IMR-90 (cell line): ENCODE measurements around the gene LCE1D. TPM values are rescaled to one million over a fixed set of nuclear protein-coding genes. Genes with fewer than 3 reads are reported as not detected.

Experiments
- ATAC-seq: fragments of 200-7000 bp; cut with Tn5 transposase; 2 replicates; pipeline ENCODE4 v1.9.1; 2020; ENCODE audit warnings: low read depth, mild to moderate bottlenecking, moderate library complexity
- BruUV-seq: library from RNA; stranded (reverse); fragments of 400-500 nt; replicated peaks from 2 replicates; lab custom pipeline; 2021; lab: Mats Ljungman, UMichigan
- CTCF ChIA-PET: fragments of 300-600 bp; formaldehyde crosslinking; extraction: SDS; loops from one replicate; lab custom pipeline; 2021; ENCODE audit warnings: antibody characterized with exemption; lab: Yijun Ruan, JAX
- POLR2A ChIA-PET: fragments of 300-600 bp; sonication (Branson Sonifier 250); formaldehyde crosslinking; loops from one replicate; lab custom pipeline; 2022; ENCODE audit warnings: antibody characterized with exemption; ENCODE audit not compliant: unreplicated experiment; lab: Charles Lee
- DNase-seq: peaks from one replicate; pipeline ENCODE4 v3.0.0; 2013
- H2AFZ ChIP-seq: replicated peaks from 2 replicates; pipeline ENCODE3; 2013; ENCODE audit warnings: low read length, mild to moderate bottlenecking; ENCODE audit not compliant: poor library complexity
- H2AK5ac ChIP-seq: 2 replicates; pipeline ENCODE4 v1.6.1; 2013; ENCODE audit warnings: low read depth, low read length, inconsistent platforms
- H2AK9ac ChIP-seq: replicated peaks from 2 replicates; pipeline ENCODE3; 2013; ENCODE audit warnings: mild to moderate bottlenecking, low read depth, low read length, moderate library complexity; ENCODE audit not compliant: poor library complexity
- H2BK120ac ChIP-seq: 2 replicates; pipeline ENCODE4 v1.6.1; 2013; ENCODE audit warnings: low read depth, low read length, inconsistent platforms
- H2BK15ac ChIP-seq: 3 replicates; pipeline ENCODE4 v1.6.1; 2013; ENCODE audit warnings: low read depth, low read length, inconsistent platforms
- H2BK20ac ChIP-seq: 2 replicates; pipeline ENCODE4 v1.6.1; 2013; ENCODE audit warnings: low read depth, mild to moderate bottlenecking, inconsistent platforms, low read length, moderate library complexity
- H2BK5ac ChIP-seq: 2 replicates; pipeline ENCODE4 v1.6.1; 2013; ENCODE audit warnings: mild to moderate bottlenecking, low read depth, low read length, inconsistent platforms; ENCODE audit not compliant: poor library complexity, severe bottlenecking
- H3K14ac ChIP-seq: replicated peaks from 2 replicates; pipeline ENCODE4 v1.6.1; 2013; ENCODE audit warnings: low read depth, low read length, inconsistent platforms
- H3K18ac ChIP-seq: 2 replicates; pipeline ENCODE4 v1.6.1; 2013; ENCODE audit warnings: low read depth, low read length, control low read depth
- H3K23ac ChIP-seq: 2 replicates; pipeline ENCODE4 v1.6.1; 2013; ENCODE audit warnings: low read depth, low read length, inconsistent platforms
- H3K27ac ChIP-seq: 2 replicates; pipeline ENCODE4 v1.5.1; 2013; ENCODE audit warnings: mild to moderate bottlenecking, control low read depth, low read length; ENCODE audit not compliant: insufficient read depth
- H3K27me3 ChIP-seq: 2 replicates; pipeline ENCODE4 v1.6.1; 2013; ENCODE audit warnings: low read length; ENCODE audit not compliant: control insufficient read depth, insufficient read depth
- H3K36me3 ChIP-seq: 2 replicates; pipeline ENCODE4 v1.6.1; 2013; ENCODE audit warnings: low read length, mixed read lengths; ENCODE audit not compliant: control insufficient read depth, insufficient read depth
- H3K4ac ChIP-seq: 2 replicates; pipeline ENCODE4 v1.6.1; 2013; ENCODE audit warnings: low read depth, low read length, inconsistent platforms
- H3K4me1 ChIP-seq: 2 replicates; pipeline ENCODE4 v1.6.1; 2013; ENCODE audit warnings: low read length, mixed read lengths; ENCODE audit not compliant: control insufficient read depth, insufficient read depth
- H3K4me2 ChIP-seq: 2 replicates; pipeline ENCODE4 v1.6.1; 2013; ENCODE audit warnings: low read depth, mild to moderate bottlenecking, control low read depth, low read length, moderate library complexity
- H3K4me3 ChIP-seq: 2 replicates; pipeline ENCODE4 v1.5.1; 2013; ENCODE audit warnings: low read depth, mild to moderate bottlenecking, control low read depth, low read length, moderate library complexity; ENCODE audit not compliant: insufficient read depth
- H3K56ac ChIP-seq: 2 replicates; pipeline ENCODE4 v1.6.1; 2013; ENCODE audit warnings: low read length, inconsistent platforms; ENCODE audit not compliant: insufficient read depth; ENCODE audit errors: extremely low read depth
- H3K79me1 ChIP-seq, 2 experiments: 2 replicates each; pipeline ENCODE4 v1.6.1; 2013; ENCODE audit warnings: low read length in 2 of 2, inconsistent platforms in 1 of 2, low read depth in 1 of 2
- H3K9ac ChIP-seq: 2 replicates; pipeline ENCODE4 v1.6.1; 2013; ENCODE audit warnings: low read depth, low read length, control low read depth
- H3K9me1 ChIP-seq: 2 replicates; pipeline ENCODE4 v1.6.1; 2013; ENCODE audit warnings: low read length, inconsistent platforms; ENCODE audit not compliant: insufficient read depth
- H3K9me3 ChIP-seq: 2 replicates; pipeline ENCODE4 v1.6.1; 2013; ENCODE audit warnings: low read length; ENCODE audit not compliant: control insufficient read depth, insufficient read depth
- H4K20me1 ChIP-seq: 2 replicates; pipeline ENCODE4 v1.6.1; 2013; ENCODE audit warnings: low read length, inconsistent platforms; ENCODE audit not compliant: insufficient read depth
- H4K5ac ChIP-seq: 2 replicates; pipeline ENCODE4 v1.6.1; 2013; ENCODE audit warnings: mild to moderate bottlenecking, low read depth, low read length, control low read depth
- H4K8ac ChIP-seq, 2 experiments: 2 replicates each; pipeline ENCODE4 v1.6.1; 2013; ENCODE audit warnings: low read depth in 2 of 2, low read length in 2 of 2, control low read depth in 1 of 2, inconsistent platforms in 1 of 2
- H4K91ac ChIP-seq: 2 replicates; pipeline ENCODE4 v1.6.1; 2013; ENCODE audit warnings: low read depth, low read length, inconsistent platforms; ENCODE audit not compliant: insufficient read depth
- CEBPB ChIP-seq: IDR thresholded peaks from 2 replicates; pipeline ENCODE4 v1.6.1; 2012; ENCODE audit warnings: low read depth, low read length, improper control_type of control experiment
- MAFK ChIP-seq: IDR thresholded peaks from 2 replicates; pipeline ENCODE4 v1.6.1; 2012; ENCODE audit warnings: low read depth, low read length, improper control_type of control experiment
- NFE2L2 ChIP-seq: fragments of 150-350 bp; IDR thresholded peaks from 2 replicates; pipeline ENCODE4 v1.6.1; 2016; ENCODE audit warnings: low read depth, mild to moderate bottlenecking, low read length
- WGBS, 2 experiments: methylation state at CpG; one replicate each; pipeline versions ENCODE4 v1.1.5 to v1.1.7; 2013; ENCODE audit warnings: missing lambda C conversion rate in 2 of 2; ENCODE audit not compliant: insufficient read length in 1 of 2; ENCODE audit errors: extremely low coverage in 2 of 2; 5-methylcytosine and 5-hydroxymethylcytosine counted together
- dilution Hi-C: fragments of 300-500 bp; cut with HindIII; formaldehyde crosslinking; loops from one replicate; pipeline ENCODE4 v1.14.3; 2018; ENCODE audit warnings: low sequenced_read_pairs; ENCODE audit not compliant: unreplicated experiment
- in situ Hi-C: fragments of 300-500 bp; cut with MboI; formaldehyde crosslinking; loops from 3 replicates; pipeline ENCODE4 v1.14.3; 2019; ENCODE audit warnings: low sequenced_read_pairs, inconsistent platforms, mixed read lengths
- intact Hi-C: fragments of 100-400 bp; cut with micrococcal nuclease; formaldehyde crosslinking; loops from 2 replicates; pipeline ENCODE4 v1.10.0; 2022
- polyA plus RNA-seq, 3 experiments: library from polyadenylated mRNA; depleted of rRNA; stranded (reverse); fragments of >200 nt; gene quantifications; 2 replicates each; pipeline ENCODE4 v1.2.3, GENCODE V29; 2012; ENCODE audit warnings: low replicate concordance in 1 of 3
- total RNA-seq: library from RNA; depleted of rRNA; stranded (reverse); fragments of >200 nt; gene quantifications from 2 replicates; pipeline ENCODE4 v1.2.3, GENCODE V29; 2012

The LCE1D gene
- total and polyA plus RNA-seq, 2 of the 4 experiments (the other 2 are of a cell fraction) = not detected

- TF ChIP-seq NFE2L2 = 0 out of 2 replicates have a peak, but pooled peaks have one; percentile 14
- TF ChIP-seq CEBPB = no peak
- TF ChIP-seq MAFK = no peak
- Histone ChIP-seq H4K5ac (no peak overlapping the region), H3K27ac (no peak overlapping the region), H2BK15ac (no peak overlapping the region), H3K4ac (no peak overlapping the region), H3K23ac (no peak overlapping the region), H3K27me3 (no peaks in the 10 kb centered on the region), H2BK120ac (no peak overlapping the region), H4K20me1 (no peaks in the 10 kb centered on the region), H3K18ac (no peak overlapping the region), H3K4me1 (no peaks in the 10 kb centered on the region), H2BK5ac (no peak overlapping the region), H2BK20ac (no peak overlapping the region), H3K56ac (no peak overlapping the region), H3K9ac (no peak overlapping the region), H3K14ac (no peak overlapping the region), H3K4me2 (no peak overlapping the region), H3K79me1 (no peaks in the 10 kb centered on the region), H4K8ac (no peak overlapping the region), H3K9me1 (no peaks in the 10 kb centered on the region), H2AK5ac (no peak overlapping the region), H2AK9ac (no peak overlapping the region), H3K36me3 (no peaks in the 10 kb centered on the region), H2AFZ (no peak overlapping the region), H3K4me3 (no peak overlapping the region), H4K91ac (no peak overlapping the region), H3K9me3 (no peaks in the 10 kb centered on the region; the same call in 1 of the 2 replicates)
- ATAC-seq (no peak), DNase-seq (no peak)
- POLR2A ChIA-PET = no interaction called here
- dilution Hi-C loops = no loop called here
- BruUV-seq = no TSS peak
- WGBS, 2 experiments = no CpG with 5 or more reads among the region's 2 CpGs
- intact Hi-C loops = no loop called here
- in situ Hi-C loops = no loop called here
- CTCF ChIA-PET = no interaction called here
Observed at GRCh38 chr1:152756872-152757271, 39.6 kb upstream of the LCE1D start.
